Activated T-cell treated with anti-CD3 and anti-CD28 coated beads, Interleukin-2, amount 50 U/mL, for 24 hours (primary cell): Measurements from ENCODE around the gene DRGX.

ENCODE experiments used
- DNase-seq: peaks from one replicate; pipeline ENCODE4 v3.0.0-alpha.2; 2020
- H3K27ac Mint-ChIP-seq: 2 replicates; pipeline ENCODE4 v1.8.0; 2020; ENCODE audit warnings: mild to moderate bottlenecking, mixed read lengths
- H3K27me3 Mint-ChIP-seq: 2 replicates; pipeline ENCODE4 v1.8.0; 2020; ENCODE audit warnings: mixed read lengths
- H3K36me3 Mint-ChIP-seq: 2 replicates; pipeline ENCODE4 v1.8.0; 2020; ENCODE audit warnings: low read depth, mixed read lengths
- H3K4me1 Mint-ChIP-seq: 2 replicates; pipeline ENCODE4 v1.8.0; 2020; ENCODE audit warnings: low read depth, mixed read lengths
- H3K4me3 Mint-ChIP-seq: 2 replicates; pipeline ENCODE4 v1.8.0; 2020; ENCODE audit warnings: mild to moderate bottlenecking, moderate library complexity, mixed read lengths
- H3K9me3 Mint-ChIP-seq: 2 replicates; pipeline ENCODE4 v1.8.0; 2020; ENCODE audit warnings: mixed read lengths

The DRGX gene

DNA sequence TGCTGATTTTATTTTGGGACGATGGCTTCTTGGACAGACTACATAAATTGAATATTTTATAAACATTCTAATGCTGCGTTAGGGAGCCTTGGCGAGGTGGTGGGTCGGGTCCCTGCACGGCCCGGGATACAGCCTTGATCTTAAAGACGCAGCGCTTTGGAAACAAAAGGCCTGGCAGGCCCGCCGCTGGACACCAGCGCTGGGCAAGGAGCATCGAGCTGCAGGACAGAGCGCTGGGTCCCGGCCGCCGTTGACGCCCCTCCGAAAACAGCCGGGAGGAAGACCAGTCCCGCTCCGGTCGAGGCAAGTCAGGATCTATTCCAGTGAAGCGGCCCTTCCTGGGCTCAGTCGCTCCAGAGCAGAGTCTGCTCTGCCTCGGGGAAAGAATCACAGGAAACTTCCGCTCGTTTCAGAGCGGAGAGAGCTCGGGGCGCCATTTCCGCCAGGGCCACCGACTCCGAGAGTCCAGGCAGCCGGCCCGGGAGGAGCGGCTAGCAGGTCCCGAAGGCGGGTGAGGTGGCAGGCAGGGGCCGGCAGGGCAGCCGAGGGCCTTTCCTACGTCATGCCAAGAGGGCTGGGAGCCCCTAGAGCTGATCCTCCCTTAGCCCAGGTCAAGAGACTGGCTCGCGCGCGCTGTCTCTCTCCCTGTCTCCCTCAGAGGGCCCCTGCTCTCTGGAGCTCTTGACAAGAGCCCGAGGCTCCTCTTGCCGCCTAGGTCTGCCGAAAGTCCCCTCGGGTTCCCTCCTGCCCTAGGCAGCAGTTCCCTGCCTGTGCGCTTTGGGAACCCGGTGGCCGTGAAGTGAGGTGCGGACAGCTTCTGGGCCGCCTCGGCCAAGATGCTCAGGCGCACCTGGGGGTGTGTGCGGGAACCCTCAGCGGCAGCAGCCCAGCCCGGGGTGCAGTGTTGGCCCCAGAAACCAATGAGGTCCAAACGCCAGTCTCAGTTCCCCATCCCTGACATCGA is 1.4 kb upstream of the DRGX start:
- Mint-ChIP-seq H3K4me3 (peak overlapping the region; percentile 25), H3K36me3 (no peaks in the 10 kb centered on the region), H3K9me3 (no peaks in the 10 kb centered on the region), H3K27ac (no peak overlapping the region), H3K27me3 (peaks cover 82% of the 10 kb centered on the region), H3K4me1 (peaks cover 23% of the 10 kb centered on the region)
- no peak for DNase-seq

DNA sequence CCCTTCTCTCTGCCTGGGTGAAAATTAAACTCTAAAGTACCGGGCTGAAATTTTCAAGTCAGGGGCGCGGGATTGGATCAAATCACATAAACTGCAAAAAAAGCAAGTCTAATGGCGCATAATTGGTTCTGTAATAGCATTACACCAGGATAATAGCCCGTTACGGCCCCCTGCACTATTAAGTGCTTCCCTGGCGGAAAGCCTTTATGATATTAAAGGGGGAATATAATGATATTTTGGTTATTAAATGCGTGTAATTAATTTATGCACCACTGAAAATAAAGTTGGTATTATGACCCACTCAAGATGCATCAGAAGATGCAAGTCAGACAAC is 744 bp upstream of the DRGX start:
- H3K27ac Mint-ChIP-seq: no peak overlapping the region
- no peaks in the 10 kb centered on the region for H3K9me3 Mint-ChIP-seq
- H3K4me3 Mint-ChIP-seq: no peak overlapping the region

GRCh38 chr10:49394933-49395740 is 752 bp downstream of the DRGX start:
- DNase-seq: no peak
- Mint-ChIP-seq H3K27ac (no peak overlapping the region), H3K36me3 (no peaks in the 10 kb centered on the region), H3K27me3 (peaks cover 85% of the 10 kb centered on the region), H3K9me3 (no peaks in the 10 kb centered on the region), H3K4me3 (no peak overlapping the region), H3K4me1 (peaks cover 23% of the 10 kb centered on the region)

More for the DNA sequence above, 744 bp upstream of the DRGX start:
- no peaks in the 10 kb centered on the region for H3K36me3 Mint-ChIP-seq
- DNase-seq: no peak
- peaks cover 82% of the 10 kb centered on the region for H3K27me3 Mint-ChIP-seq
- peaks cover 23% of the 10 kb centered on the region for H3K4me1 Mint-ChIP-seq

GRCh38 chr10:49393757-49394156 is 2.1 kb downstream of the DRGX start:
- Mint-ChIP-seq H3K27ac (no peak overlapping the region), H3K4me1 (peaks cover 22% of the 10 kb centered on the region), H3K27me3 (peaks cover 78% of the 10 kb centered on the region), H3K36me3 (no peaks in the 10 kb centered on the region), H3K9me3 (no peaks in the 10 kb centered on the region), H3K4me3 (no peak overlapping the region)
- DNase-seq: no peak

- H3K27me3 Mint-ChIP-seq: peaks cover 76% of the 10 kb centered on the region
- no peak for DNase-seq
- no peak overlapping the region for H3K27ac Mint-ChIP-seq
- peaks cover 17% of the 10 kb centered on the region for H3K4me1 Mint-ChIP-seq
- H3K36me3 Mint-ChIP-seq: no peaks in the 10 kb centered on the region
- no peak overlapping the region for H3K4me3 Mint-ChIP-seq
- no peaks in the 10 kb centered on the region for H3K9me3 Mint-ChIP-seq
These were observed 2.6 kb downstream of the DRGX start for GRCh38 chr10:49393301-49393700.

GRCh38 chr10:49389361-49389933 is 6.4 kb downstream of the DRGX start:
- H3K9me3 Mint-ChIP-seq: no peaks in the 10 kb centered on the region
- no peaks in the 10 kb centered on the region for H3K36me3 Mint-ChIP-seq
- peaks cover 57% of the 10 kb centered on the region for H3K27me3 Mint-ChIP-seq
- no peak overlapping the region for H3K27ac Mint-ChIP-seq
- no peak for DNase-seq
- no peak overlapping the region for H3K4me3 Mint-ChIP-seq
- H3K4me1 Mint-ChIP-seq: no peaks in the 10 kb centered on the region

DNA sequence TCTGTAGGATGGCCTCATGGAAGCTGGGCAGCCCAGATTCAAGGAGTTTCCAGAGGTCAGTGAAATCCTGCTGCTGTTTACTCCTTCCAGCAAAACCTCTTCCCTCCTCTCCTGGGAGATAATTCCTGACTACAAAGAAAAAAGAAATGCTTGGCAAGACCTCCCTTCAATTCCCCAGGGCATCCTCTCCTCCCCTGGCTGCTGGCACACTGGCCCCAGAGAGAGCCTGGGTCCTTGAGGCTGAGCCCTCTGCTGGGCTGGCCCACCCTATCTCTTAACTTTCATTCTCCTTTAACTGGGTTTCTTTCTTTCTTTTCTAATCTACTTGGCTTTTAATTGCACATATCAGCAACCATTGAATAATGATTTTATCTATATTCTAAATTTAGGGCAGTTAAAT is 7.7 kb downstream of the DRGX start:
- H3K27me3 Mint-ChIP-seq: peaks cover 45% of the 10 kb centered on the region
- no peak for DNase-seq
- H3K27ac Mint-ChIP-seq: no peak overlapping the region
- H3K36me3 Mint-ChIP-seq: no peaks in the 10 kb centered on the region
- no peaks in the 10 kb centered on the region for H3K4me1 Mint-ChIP-seq
- H3K4me3 Mint-ChIP-seq: no peak overlapping the region
- H3K9me3 Mint-ChIP-seq: no peaks in the 10 kb centered on the region

GRCh38 chr10:49387071-49387470 is 8.8 kb downstream of the DRGX start:
- Mint-ChIP-seq H3K27me3 (peaks cover 39% of the 10 kb centered on the region), H3K36me3 (no peaks in the 10 kb centered on the region), H3K9me3 (no peaks in the 10 kb centered on the region), H3K4me3 (no peak overlapping the region), H3K4me1 (no peaks in the 10 kb centered on the region), H3K27ac (no peak overlapping the region)
- DNase-seq: no peak

- Mint-ChIP-seq H3K36me3 (no peaks in the 10 kb centered on the region), H3K9me3 (no peaks in the 10 kb centered on the region), H3K4me1 (no peaks in the 10 kb centered on the region), H3K4me3 (no peak overlapping the region), H3K27me3 (peaks cover 33% of the 10 kb centered on the region), H3K27ac (no peak overlapping the region)
- no peak for DNase-seq
These were observed 9.7 kb downstream of the DRGX start for GRCh38 chr10:49385939-49386922.

- no peaks in the 10 kb centered on the region for H3K9me3 Mint-ChIP-seq
- DNase-seq: no peak
- no peak overlapping the region for H3K27ac Mint-ChIP-seq
- H3K27me3 Mint-ChIP-seq: peaks cover 21% of the 10 kb centered on the region
- H3K4me1 Mint-ChIP-seq: no peaks in the 10 kb centered on the region
- no peaks in the 10 kb centered on the region for H3K36me3 Mint-ChIP-seq
- H3K4me3 Mint-ChIP-seq: no peak overlapping the region
These were observed 11.5 kb downstream of the DRGX start for GRCh38 chr10:49384268-49384953.

DNA sequence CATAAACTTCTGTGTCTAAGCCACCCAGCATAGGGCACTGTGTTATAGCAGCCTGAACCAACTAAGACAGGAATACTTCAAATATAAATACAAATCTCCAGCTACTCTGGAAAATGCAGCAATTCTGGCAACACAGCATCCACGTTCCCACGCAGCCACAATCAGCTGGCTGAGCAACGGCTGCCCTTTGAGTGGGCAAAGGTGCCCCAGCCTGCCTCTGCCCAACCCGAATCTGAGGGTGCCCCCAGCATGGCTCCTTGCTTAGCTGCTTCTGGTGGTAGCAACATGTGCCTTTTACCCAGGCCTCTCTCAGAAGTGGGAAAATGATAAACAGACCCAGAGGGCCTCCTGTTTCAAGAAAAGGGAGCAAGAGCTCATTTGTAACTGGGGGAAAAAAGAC is 12.0 kb downstream of the DRGX start:
- Mint-ChIP-seq H3K4me1 (no peaks in the 10 kb centered on the region), H3K36me3 (no peaks in the 10 kb centered on the region), H3K4me3 (no peak overlapping the region), H3K27me3 (peaks cover 20% of the 10 kb centered on the region), H3K9me3 (no peaks in the 10 kb centered on the region), H3K27ac (no peak overlapping the region)
- DNase-seq: no peak

DNA sequence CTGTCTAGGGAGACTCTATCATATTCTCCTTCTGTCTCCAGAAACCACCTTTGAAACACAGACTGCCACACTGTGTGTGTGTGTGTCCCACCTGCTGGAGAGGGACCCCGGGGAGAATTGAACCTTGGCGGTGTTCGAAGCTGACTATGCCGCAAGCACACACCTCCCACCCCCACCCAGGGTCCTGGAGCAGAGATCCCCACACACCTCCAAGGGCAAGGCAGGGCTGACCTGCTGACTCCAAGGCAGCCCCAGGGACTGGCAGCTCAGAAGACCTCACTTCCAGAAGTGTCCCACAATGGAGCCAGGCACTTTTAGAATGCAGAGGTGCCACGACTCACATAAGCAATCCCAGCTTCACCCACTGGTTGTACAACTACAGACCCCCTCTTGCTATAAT is 13.1 kb downstream of the DRGX start:
- no peaks in the 10 kb centered on the region for H3K36me3 Mint-ChIP-seq
- H3K4me3 Mint-ChIP-seq: no peak overlapping the region
- H3K27ac Mint-ChIP-seq: no peak overlapping the region
- no peak for DNase-seq
- peaks cover 12% of the 10 kb centered on the region for H3K27me3 Mint-ChIP-seq
- H3K4me1 Mint-ChIP-seq: no peaks in the 10 kb centered on the region
- H3K9me3 Mint-ChIP-seq: no peaks in the 10 kb centered on the region

GRCh38 chr10:49382226-49382625 is 13.7 kb downstream of the DRGX start:
- DNase-seq: no peak
- Mint-ChIP-seq H3K4me1 (no peaks in the 10 kb centered on the region), H3K4me3 (no peak overlapping the region), H3K36me3 (no peaks in the 10 kb centered on the region), H3K27me3 (peaks cover 10% of the 10 kb centered on the region), H3K27ac (no peak overlapping the region), H3K9me3 (no peaks in the 10 kb centered on the region)
